Epithelial cell of esophagus (primary cell): ENCODE measurements around the gene SHF.

ENCODE experiments used
- DNase-seq: peaks from one replicate; pipeline ENCODE4 v3.0.0; 2010; ENCODE audit warnings: low read depth
- H3K4me3 ChIP-seq: 2 replicates; pipeline ENCODE4 v1.5.1; 2011; ENCODE audit warnings: mild to moderate bottlenecking, low read length, control low read depth
- CTCF ChIP-seq: IDR thresholded peaks from 2 replicates; pipeline ENCODE4 v1.5.1; 2011; ENCODE audit warnings: low read depth, mild to moderate bottlenecking, low read length, control low read depth, inconsistent platforms; ENCODE audit not compliant: insufficient read depth; ENCODE audit errors: missing control alignments

The SHF gene

GRCh38 chr15:45199136-45199810, 11.5 kb upstream of the SHF start:
- DNase-seq, result peak; percentile 44
- TF ChIP-seq CTCF, result no peak

GRCh38 chr15:45198337-45199135, 10.8 kb upstream of the SHF start:
- peak; percentile 95 for DNase-seq
- peak; percentile 68 for TF ChIP-seq CTCF
- peak overlapping the region; percentile 81 for H3K4me3 ChIP-seq

More at GRCh38 chr15:45199136-45199810, 11.5 kb upstream of the SHF start:
- peak overlapping the region; percentile 81 for H3K4me3 ChIP-seq

GRCh38 chr15:45197512-45197911, 9.7 kb upstream of the SHF start:
- peak; percentile 74 for DNase-seq
- peak overlapping the region; percentile 81 for H3K4me3 ChIP-seq
- no peak for TF ChIP-seq CTCF

- no peak for DNase-seq
- H3K4me3 ChIP-seq, result peak overlapping the region; percentile 62
- TF ChIP-seq CTCF, result no peak
Measured at GRCh38 chr15:45187578-45187893, 230 bp downstream of the SHF start.

- DNase-seq, result no peak
- no peak for TF ChIP-seq CTCF
- peak overlapping the region; percentile 62 for H3K4me3 ChIP-seq
Measured at GRCh38 chr15:45186771-45187577, 792 bp downstream of the SHF start.

- H3K4me3 ChIP-seq, result peak overlapping the region; percentile 62
- no peak for TF ChIP-seq CTCF
- no peak for DNase-seq
Measured at GRCh38 chr15:45185903-45186770, 1.6 kb downstream of the SHF start.
